Cardiac septum (tissue), 1 donor: ENCODE results near the gene CYP27B1. TPM values are rescaled to one million over a fixed set of nuclear protein-coding genes. Genes with fewer than 3 reads are reported as not detected.
"Not testable (repeated sequence)": the region's sequence is repeated elsewhere in the genome, so short reads cannot be mapped to it uniquely, and the experiment has no call there.

Experiments used
- DNase-seq: peaks from one replicate; pipeline ENCODE4 v3.0.0-alpha.2; 2020; ENCODE audit warnings: low spot score
- intact Hi-C: fragments of 100-400 bp; cut with DNase I; formaldehyde crosslinking; loops from one replicate; pipeline ENCODE4 v1.14.0; 2022
- total RNA-seq: library from RNA; stranded (reverse); fragmentation: NEBNext Ultra II Directional; extraction: Animal tissue kit (Norgen Biotek cat#: 25700); gene quantifications from one replicate; pipeline ENCODE4 v1.2.1, GENCODE V29; 2021
- donor health status: DM: no; HTN: no; CAD: no.

CYP27B1 gene
- total RNA-seq, 1 donor from 2014 or later: 0.24 TPM

GRCh38 chr12:57726151-57726883, 40.6 kb downstream of the CYP27B1 start:
- intact Hi-C loops: no loop called here
- DNase-seq: no peak

- DNase-seq: no peak
- intact Hi-C loops: no loop called here
Measured at GRCh38 chr12:57725851-57726150, 41.1 kb downstream of the CYP27B1 start.

GRCh38 chr12:57724936-57725740, 41.7 kb downstream of the CYP27B1 start:
- intact Hi-C loops: no loop called here
- DNase-seq: no peak

GRCh38 chr12:57724003-57724935, 42.6 kb downstream of the CYP27B1 start:
- intact Hi-C loops: no loop called here
- no peak for DNase-seq

GRCh38 chr12:57723630-57723962, 43.3 kb downstream of the CYP27B1 start:
- intact Hi-C loops: no loop called here
- DNase-seq: no peak

- DNase-seq: no peak
- intact Hi-C loops: no loop called here
Measured at GRCh38 chr12:57722716-57723629, 43.9 kb downstream of the CYP27B1 start.

GRCh38 chr12:57721846-57722608, 44.9 kb downstream of the CYP27B1 start:
- DNase-seq, intact Hi-C loops: not testable (repeated sequence)

GRCh38 chr12:57720606-57721595, 46.0 kb downstream of the CYP27B1 start:
- no peak for DNase-seq
- intact Hi-C loops: no loop called here

- intact Hi-C loops: no loop called here
- DNase-seq: no peak
Measured at GRCh38 chr12:57719777-57720605, 46.9 kb downstream of the CYP27B1 start.

- intact Hi-C loops: no loop called here
- no peak for DNase-seq
Measured at GRCh38 chr12:57718641-57719528, 48.0 kb downstream of the CYP27B1 start.

- DNase-seq: no peak
- intact Hi-C loops: no loop called here
Measured at GRCh38 chr12:57717846-57718640, 48.8 kb downstream of the CYP27B1 start.

GRCh38 chr12:57717131-57717530, 49.7 kb downstream of the CYP27B1 start:
- intact Hi-C loops: no loop called here
- DNase-seq: no peak

- no peak for DNase-seq
- intact Hi-C loops: no loop called here
Measured at GRCh38 chr12:57716305-57716704, 50.6 kb downstream of the CYP27B1 start.

- no peak for DNase-seq
- intact Hi-C loops: no loop called here
Measured at GRCh38 chr12:57715786-57716185, 51.1 kb downstream of the CYP27B1 start.
